ENCODE results near the gene MLF2. TPM values are rescaled to one million over a fixed set of nuclear protein-coding genes. Genes with fewer than 3 reads are reported as not detected.

Gene MLF2
- polyA plus RNA-seq, 1 experiment = 241 TPM

GRCh38 chr12:6753772-6754356 is 923 bp upstream of the MLF2 start:
- Histone ChIP-seq H3K4me3 (ENCODE audit: low read depth, low read length) (no peak overlapping the region), H3K9me3 (ENCODE audit: control insufficient read depth, insufficient read depth, low read length) (no peaks in the 10 kb centered on the region; the same call in 1 of the 2 replicates), H3K27me3 (ENCODE audit: control insufficient read depth, insufficient read depth, low read length) (no peaks in the 10 kb centered on the region), H3K27ac (ENCODE audit: low read depth, low read length) (no peak overlapping the region)
- DNase-seq (ENCODE audit: low read depth, low spot score) = no peak
- CTCF ChIA-PET = interaction anchor here (0.6 to 5.7 kb wide), 34 partner anchors 9 to 200 kb away, joined by 3 to 165 read pairs (median 8); partner anchors contain the start of genes CD4, CDCA3, COPS7A and GNB3
- POLR2A ChIA-PET = interaction anchor here (1.1 to 4.2 kb wide), 17 partner anchors 10 to 220 kb away, joined by 3 to 89 read pairs (median 8); partner anchors contain the start of genes CD4, CDCA3, COPS7A and GAPDH
- TF ChIP-seq, protein P1, sequence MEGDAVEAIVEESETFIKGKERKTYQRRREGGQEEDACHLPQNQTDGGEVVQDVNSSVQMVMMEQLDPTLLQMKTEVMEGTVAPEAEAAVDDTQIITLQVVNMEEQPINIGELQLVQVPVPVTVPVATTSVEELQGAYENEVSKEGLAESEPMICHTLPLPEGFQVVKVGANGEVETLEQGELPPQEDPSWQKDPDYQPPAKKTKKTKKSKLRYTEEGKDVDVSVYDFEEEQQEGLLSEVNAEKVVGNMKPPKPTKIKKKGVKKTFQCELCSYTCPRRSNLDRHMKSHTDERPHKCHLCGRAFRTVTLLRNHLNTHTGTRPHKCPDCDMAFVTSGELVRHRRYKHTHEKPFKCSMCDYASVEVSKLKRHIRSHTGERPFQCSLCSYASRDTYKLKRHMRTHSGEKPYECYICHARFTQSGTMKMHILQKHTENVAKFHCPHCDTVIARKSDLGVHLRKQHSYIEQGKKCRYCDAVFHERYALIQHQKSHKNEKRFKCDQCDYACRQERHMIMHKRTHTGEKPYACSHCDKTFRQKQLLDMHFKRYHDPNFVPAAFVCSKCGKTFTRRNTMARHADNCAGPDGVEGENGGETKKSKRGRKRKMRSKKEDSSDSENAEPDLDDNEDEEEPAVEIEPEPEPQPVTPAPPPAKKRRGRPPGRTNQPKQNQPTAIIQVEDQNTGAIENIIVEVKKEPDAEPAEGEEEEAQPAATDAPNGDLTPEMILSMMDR (IDR thresholded peaks at IDR 0.05; ENCODE audit: low read depth, low read length) = peak; percentile 97

- H3K27ac ChIP-seq (ENCODE audit: low read depth, low read length) = peak overlapping the region; percentile 98
- H3K9me3 ChIP-seq (ENCODE audit: control insufficient read depth, insufficient read depth, low read length) = no peaks in the 10 kb centered on the region; the same call in 1 of the 2 replicates
- TF ChIP-seq, protein P1 (IDR thresholded peaks at IDR 0.05; ENCODE audit: low read depth, low read length) = peak; percentile 62
- no peak for DNase-seq (ENCODE audit: low read depth, low spot score)
- ChIA-PET POLR2A (interaction anchor here (0.5 to 4.2 kb wide), 25 partner anchors 11 to 1280 kb away, joined by 3 to 89 read pairs (median 6); partner anchors contain the start of genes CD4, CDCA3, COPS7A and GPR162), CTCF (interaction anchor here (0.5 to 5.7 kb wide), 34 partner anchors 9 to 198 kb away, joined by 3 to 165 read pairs (median 8); partner anchors contain the start of genes CD4, COPS7A, GPR162 and LAG3)
- peak overlapping the region; percentile 87 for H3K4me3 ChIP-seq (ENCODE audit: low read depth, low read length)
- H3K27me3 ChIP-seq (ENCODE audit: control insufficient read depth, insufficient read depth, low read length) = no peaks in the 10 kb centered on the region
Measured at GRCh38 chr12:6752167-6752920, 597 bp downstream of the MLF2 start.

- ChIA-PET CTCF (interaction anchor here (0.5 to 5.7 kb wide), 13 partner anchors 8 to 137 kb away, joined by 4 to 165 read pairs (median 24); partner anchors contain the start of genes GPR162, LAG3, P3H3 and PTMS), POLR2A (interaction anchor here (1.1 to 4.2 kb wide), 12 partner anchors 14 to 101 kb away, joined by 4 to 89 read pairs (median 10); partner anchors contain the start of genes CD4, CDCA3, COPS7A and P3H3)
- Histone ChIP-seq H3K4me3 (ENCODE audit: low read depth, low read length) (peak overlapping the region; percentile 87), H3K27me3 (ENCODE audit: control insufficient read depth, insufficient read depth, low read length) (no peaks in the 10 kb centered on the region), H3K27ac (ENCODE audit: low read depth, low read length) (peak overlapping the region; percentile 3), H3K9me3 (ENCODE audit: control insufficient read depth, insufficient read depth, low read length) (no peaks in the 10 kb centered on the region; the same call in 1 of the 2 replicates)
- DNase-seq (ENCODE audit: low read depth, low spot score) = no peak
- TF ChIP-seq, protein P1 (IDR thresholded peaks at IDR 0.05; ENCODE audit: low read depth, low read length) = no peak
Measured at GRCh38 chr12:6751767-6752166, 1.2 kb downstream of the MLF2 start.

DNA sequence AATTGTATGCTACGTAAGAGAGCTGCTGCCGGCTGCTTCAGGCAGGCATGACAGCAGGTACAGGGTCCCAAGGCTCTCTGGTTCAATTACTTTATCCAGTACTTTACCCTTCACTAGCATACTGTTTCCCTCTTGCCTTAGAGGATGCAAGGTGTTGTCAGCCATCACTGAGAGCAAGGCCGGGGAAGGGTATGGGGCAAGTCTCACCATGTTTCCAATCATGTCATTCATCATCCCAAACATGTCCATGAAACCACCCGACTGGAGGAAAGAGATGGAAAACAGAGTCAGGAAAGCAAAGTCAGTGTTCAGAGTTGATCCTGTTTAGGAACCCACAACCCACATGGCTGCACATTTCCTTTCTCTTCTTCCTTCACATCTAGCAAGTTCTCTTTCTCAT is 2.4 kb downstream of the MLF2 start:
- no peak overlapping the region for H3K27ac ChIP-seq (ENCODE audit: low read depth, low read length)
- no peak for DNase-seq (ENCODE audit: low read depth, low spot score)
- H3K27me3 ChIP-seq (ENCODE audit: control insufficient read depth, insufficient read depth, low read length) = no peaks in the 10 kb centered on the region
- TF ChIP-seq, protein P1 (IDR thresholded peaks at IDR 0.05; ENCODE audit: low read depth, low read length) = no peak
- no peak overlapping the region for H3K4me3 ChIP-seq (ENCODE audit: low read depth, low read length)
- ChIA-PET CTCF (interaction anchor here (5.4 to 5.7 kb wide), 2 partner anchors 18 to 75 kb away, joined by 136 to 165 read pairs; partner anchors contain the start of genes GPR162, LAG3, P3H3 and PTMS), POLR2A (interaction anchor here (0.5 kb wide), 1 partner anchor 115 kb away, joined by 3 read pairs; no protein-coding TSS in a partner anchor)
- H3K9me3 ChIP-seq (ENCODE audit: control insufficient read depth, insufficient read depth, low read length) = no peaks in the 10 kb centered on the region; the same call in 1 of the 2 replicates

Data from AG04450 (cell line).